ENCODE data around the gene AKAP7.
"Not testable (repeated sequence)": the region's sequence is repeated elsewhere in the genome, so short reads cannot be mapped to it uniquely, and the experiment has no call there.

AKAP7 gene

DNA sequence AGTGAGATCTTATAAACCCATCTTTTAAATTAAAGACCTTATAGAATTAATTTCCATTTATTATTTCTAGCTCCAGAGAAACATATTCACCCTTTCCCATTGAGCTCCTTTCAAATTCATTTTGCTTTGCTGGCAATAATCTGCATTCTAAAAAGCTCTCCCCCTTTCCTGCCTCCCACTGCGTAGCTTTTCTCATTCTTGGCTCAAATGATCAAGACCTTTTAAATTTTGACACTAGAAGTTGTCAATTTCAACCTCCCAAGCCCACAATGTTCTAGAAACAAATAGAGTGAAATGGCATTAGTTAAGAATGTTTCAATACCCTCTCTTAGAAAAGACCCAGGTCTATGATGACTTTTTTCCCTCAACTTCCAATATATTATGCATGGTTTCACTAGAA lies 186.9 kb downstream of the AKAP7 start:
- Histone ChIP-seq H3K4me3 (ENCODE audit: low read depth, low read length, poor library complexity, severe bottlenecking) (no peak overlapping the region), H3K27me3 (ENCODE audit: insufficient read depth, low read length) (no peaks in the 10 kb centered on the region), H3F3A (ENCODE audit: insufficient read depth, low read length) (no peaks in the 10 kb centered on the region), H3K27ac (ENCODE audit: low read depth, low read length, poor library complexity, severe bottlenecking) (no peak overlapping the region), H4K20me1 (ENCODE audit: insufficient read depth, low read length) (no peaks in the 10 kb centered on the region), H2AFZ (ENCODE audit: low read length) (no peak overlapping the region), H3K36me3 (ENCODE audit: insufficient read depth, low read length) (no peaks in the 10 kb centered on the region), H3K9me3 (ENCODE audit: low read length) (no peaks in the 10 kb centered on the region), H3K4me1 (ENCODE audit: insufficient read depth, low read length, severe bottlenecking) (no peaks in the 10 kb centered on the region), H3K79me2 (ENCODE audit: insufficient read depth, low read length) (no peaks in the 10 kb centered on the region), H3K9me2 (ENCODE audit: low read depth, low read length) (no peaks in the 10 kb centered on the region), H3K4me2 (ENCODE audit: low read length) (no peak overlapping the region), H3K9ac (ENCODE audit: low read length) (no peak overlapping the region)
- TF ChIP-seq, protein P1, sequence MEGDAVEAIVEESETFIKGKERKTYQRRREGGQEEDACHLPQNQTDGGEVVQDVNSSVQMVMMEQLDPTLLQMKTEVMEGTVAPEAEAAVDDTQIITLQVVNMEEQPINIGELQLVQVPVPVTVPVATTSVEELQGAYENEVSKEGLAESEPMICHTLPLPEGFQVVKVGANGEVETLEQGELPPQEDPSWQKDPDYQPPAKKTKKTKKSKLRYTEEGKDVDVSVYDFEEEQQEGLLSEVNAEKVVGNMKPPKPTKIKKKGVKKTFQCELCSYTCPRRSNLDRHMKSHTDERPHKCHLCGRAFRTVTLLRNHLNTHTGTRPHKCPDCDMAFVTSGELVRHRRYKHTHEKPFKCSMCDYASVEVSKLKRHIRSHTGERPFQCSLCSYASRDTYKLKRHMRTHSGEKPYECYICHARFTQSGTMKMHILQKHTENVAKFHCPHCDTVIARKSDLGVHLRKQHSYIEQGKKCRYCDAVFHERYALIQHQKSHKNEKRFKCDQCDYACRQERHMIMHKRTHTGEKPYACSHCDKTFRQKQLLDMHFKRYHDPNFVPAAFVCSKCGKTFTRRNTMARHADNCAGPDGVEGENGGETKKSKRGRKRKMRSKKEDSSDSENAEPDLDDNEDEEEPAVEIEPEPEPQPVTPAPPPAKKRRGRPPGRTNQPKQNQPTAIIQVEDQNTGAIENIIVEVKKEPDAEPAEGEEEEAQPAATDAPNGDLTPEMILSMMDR (IDR thresholded peaks at IDR 0.05; ENCODE audit: low read length), result no peak
- no peak for TF ChIP-seq EZH2 (IDR thresholded peaks at IDR 0.05; ENCODE audit: borderline replicate concordance, low read length)

DNA sequence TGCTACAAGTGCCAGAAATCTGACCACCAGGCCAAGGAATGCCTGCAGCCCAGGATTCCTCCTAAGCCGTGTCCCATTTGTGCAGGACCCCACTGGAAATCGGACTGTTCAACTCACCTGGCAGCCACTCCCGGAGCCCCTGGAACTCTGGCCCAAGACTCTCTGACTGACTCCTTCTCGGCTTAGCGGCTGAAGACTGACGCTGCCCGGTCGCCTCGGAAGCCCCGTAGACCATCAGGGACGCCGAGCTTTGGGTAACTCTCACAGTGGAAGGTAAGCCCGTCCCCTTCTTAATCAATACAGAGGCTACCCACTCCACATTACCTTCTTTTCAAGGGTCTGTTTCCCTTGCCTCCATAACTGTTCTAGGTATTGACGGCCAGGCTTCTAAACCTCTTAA lies 190.4 kb downstream of the AKAP7 start:
- not testable (repeated sequence) for H3K27ac ChIP-seq (ENCODE audit: low read depth, low read length, poor library complexity, severe bottlenecking); H4K20me1 ChIP-seq (ENCODE audit: insufficient read depth, low read length); H3K79me2 ChIP-seq (ENCODE audit: insufficient read depth, low read length); H3K27me3 ChIP-seq (ENCODE audit: insufficient read depth, low read length); H3K4me3 ChIP-seq (ENCODE audit: low read depth, low read length, poor library complexity, severe bottlenecking); H3K36me3 ChIP-seq (ENCODE audit: insufficient read depth, low read length); H3K4me1 ChIP-seq (ENCODE audit: insufficient read depth, low read length, severe bottlenecking); H3K9ac ChIP-seq (ENCODE audit: low read length); H3K9me3 ChIP-seq (ENCODE audit: low read length); H2AFZ ChIP-seq (ENCODE audit: low read length); H3K9me2 ChIP-seq (ENCODE audit: low read depth, low read length); H3F3A ChIP-seq (ENCODE audit: insufficient read depth, low read length); H3K4me2 ChIP-seq (ENCODE audit: low read length)

DNA sequence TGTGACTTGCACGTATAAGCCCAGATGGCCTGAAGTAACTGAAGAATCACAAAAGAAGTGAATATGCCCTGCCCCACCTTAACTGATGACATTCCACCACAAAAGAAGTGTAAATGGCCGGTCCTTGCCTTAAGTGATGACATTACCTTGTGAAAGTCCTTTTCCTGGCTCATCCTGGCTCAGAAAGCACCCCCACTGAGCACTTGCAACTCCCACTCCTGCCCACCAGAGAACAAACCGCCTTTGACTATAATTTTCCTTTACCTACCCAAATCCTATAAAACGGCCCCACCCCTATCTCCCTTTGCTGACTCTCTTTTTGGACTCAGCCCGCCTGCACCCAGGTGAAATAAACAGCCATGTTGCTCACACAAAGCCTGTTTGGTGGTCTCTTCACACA lies 193.5 kb downstream of the AKAP7 start:
- not testable (repeated sequence) for H3F3A ChIP-seq (ENCODE audit: insufficient read depth, low read length); H3K27ac ChIP-seq (ENCODE audit: low read depth, low read length, poor library complexity, severe bottlenecking); H3K27me3 ChIP-seq (ENCODE audit: insufficient read depth, low read length); H3K9ac ChIP-seq (ENCODE audit: low read length); H3K4me1 ChIP-seq (ENCODE audit: insufficient read depth, low read length, severe bottlenecking); H3K36me3 ChIP-seq (ENCODE audit: insufficient read depth, low read length); H3K4me2 ChIP-seq (ENCODE audit: low read length); H3K9me2 ChIP-seq (ENCODE audit: low read depth, low read length); H3K9me3 ChIP-seq (ENCODE audit: low read length); H3K4me3 ChIP-seq (ENCODE audit: low read depth, low read length, poor library complexity, severe bottlenecking); H3K79me2 ChIP-seq (ENCODE audit: insufficient read depth, low read length); H2AFZ ChIP-seq (ENCODE audit: low read length); H4K20me1 ChIP-seq (ENCODE audit: insufficient read depth, low read length)

DNA sequence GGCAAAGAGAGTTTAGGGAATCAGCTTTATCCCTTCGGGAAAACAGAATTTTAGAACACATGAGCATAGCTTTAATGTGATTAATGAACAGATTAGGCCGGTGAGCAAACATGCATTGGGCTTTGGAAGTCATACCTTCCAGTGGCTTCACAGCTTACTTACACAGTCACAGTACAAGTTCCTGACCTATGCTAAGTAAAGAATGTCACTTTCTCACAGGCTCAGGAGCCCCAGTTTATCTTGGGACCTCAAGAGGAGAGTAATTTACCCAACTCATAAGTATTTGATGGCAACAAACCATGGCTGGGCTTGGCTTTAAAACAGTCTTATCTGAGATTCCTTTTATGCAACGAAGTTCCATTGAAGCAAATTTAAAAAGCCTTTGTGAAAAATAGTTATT lies 195.9 kb downstream of the AKAP7 start:
- no peak for TF ChIP-seq EZH2 (IDR thresholded peaks at IDR 0.05; ENCODE audit: borderline replicate concordance, low read length)
- TF ChIP-seq, protein P1 (IDR thresholded peaks at IDR 0.05; ENCODE audit: low read length), result no peak
- Histone ChIP-seq H3K9ac (ENCODE audit: low read length) (no peak overlapping the region), H3K4me2 (ENCODE audit: low read length) (no peak overlapping the region), H3K4me3 (ENCODE audit: low read depth, low read length, poor library complexity, severe bottlenecking) (no peak overlapping the region), H3K4me1 (ENCODE audit: insufficient read depth, low read length, severe bottlenecking) (no peaks in the 10 kb centered on the region), H3F3A (ENCODE audit: insufficient read depth, low read length) (no peaks in the 10 kb centered on the region), H3K27me3 (ENCODE audit: insufficient read depth, low read length) (no peaks in the 10 kb centered on the region), H2AFZ (ENCODE audit: low read length) (no peak overlapping the region), H3K27ac (ENCODE audit: low read depth, low read length, poor library complexity, severe bottlenecking) (no peak overlapping the region), H3K79me2 (ENCODE audit: insufficient read depth, low read length) (no peaks in the 10 kb centered on the region), H4K20me1 (ENCODE audit: insufficient read depth, low read length) (no peaks in the 10 kb centered on the region), H3K36me3 (ENCODE audit: insufficient read depth, low read length) (no peaks in the 10 kb centered on the region), H3K9me2 (ENCODE audit: low read depth, low read length) (no peaks in the 10 kb centered on the region), H3K9me3 (ENCODE audit: low read length) (no peaks in the 10 kb centered on the region)

Measured in OCI-LY1 (cell line).